PC-9 (cell line): Measurements from ENCODE around the gene CHTF18.

Experiments
- EZH2 ChIP-seq: fragments of 200-600 bp; sonication (generic); IDR thresholded peaks from 2 replicates; pipeline ENCODE4 v1.8.0; 2017; ENCODE audit warnings: antibody characterized with exemption, low read depth
- TF ChIP-seq, protein P1 (sequence below): fragments of 200-600 bp; sonication (generic); conservative IDR thresholded peaks from 2 replicates; pipeline ENCODE4 v1.6.1; 2017; ENCODE audit warnings: mixed run types, antibody characterized with exemption, mild to moderate bottlenecking, moderate library complexity

DNA sequence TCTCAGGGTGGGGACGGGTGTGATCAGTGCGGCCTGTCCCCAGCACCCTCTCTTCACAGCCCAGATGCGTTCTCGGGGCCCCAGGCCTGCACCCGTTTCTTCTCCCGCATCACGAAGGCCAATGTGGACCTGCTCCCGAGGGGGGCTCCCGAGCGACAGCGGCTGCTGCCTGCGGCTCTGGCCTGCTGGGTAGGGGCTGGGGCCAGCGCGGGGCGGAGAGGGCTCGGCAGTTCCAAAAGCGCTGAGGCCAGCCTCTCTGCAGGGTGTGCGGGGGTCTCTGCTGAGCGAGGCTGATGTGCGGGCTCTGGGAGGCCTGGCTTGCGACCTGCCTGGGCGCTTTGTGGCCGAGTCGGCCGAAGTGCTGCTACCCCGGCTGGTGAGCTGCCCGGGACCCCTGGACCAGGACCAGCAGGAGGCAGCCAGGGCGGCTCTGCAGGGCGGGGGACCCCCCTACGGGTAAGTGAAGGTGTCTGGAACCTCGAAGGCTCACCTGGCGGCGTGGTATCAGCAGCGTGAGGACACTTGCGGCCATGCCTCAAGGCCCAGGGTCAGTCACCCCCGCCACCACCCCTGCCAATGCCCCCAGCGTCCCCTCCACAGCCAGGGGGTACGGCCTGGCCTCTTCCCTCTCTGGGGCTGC is 23.5 kb upstream of the CHTF18 start:
- TF ChIP-seq, protein P1, sequence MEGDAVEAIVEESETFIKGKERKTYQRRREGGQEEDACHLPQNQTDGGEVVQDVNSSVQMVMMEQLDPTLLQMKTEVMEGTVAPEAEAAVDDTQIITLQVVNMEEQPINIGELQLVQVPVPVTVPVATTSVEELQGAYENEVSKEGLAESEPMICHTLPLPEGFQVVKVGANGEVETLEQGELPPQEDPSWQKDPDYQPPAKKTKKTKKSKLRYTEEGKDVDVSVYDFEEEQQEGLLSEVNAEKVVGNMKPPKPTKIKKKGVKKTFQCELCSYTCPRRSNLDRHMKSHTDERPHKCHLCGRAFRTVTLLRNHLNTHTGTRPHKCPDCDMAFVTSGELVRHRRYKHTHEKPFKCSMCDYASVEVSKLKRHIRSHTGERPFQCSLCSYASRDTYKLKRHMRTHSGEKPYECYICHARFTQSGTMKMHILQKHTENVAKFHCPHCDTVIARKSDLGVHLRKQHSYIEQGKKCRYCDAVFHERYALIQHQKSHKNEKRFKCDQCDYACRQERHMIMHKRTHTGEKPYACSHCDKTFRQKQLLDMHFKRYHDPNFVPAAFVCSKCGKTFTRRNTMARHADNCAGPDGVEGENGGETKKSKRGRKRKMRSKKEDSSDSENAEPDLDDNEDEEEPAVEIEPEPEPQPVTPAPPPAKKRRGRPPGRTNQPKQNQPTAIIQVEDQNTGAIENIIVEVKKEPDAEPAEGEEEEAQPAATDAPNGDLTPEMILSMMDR, result no peak
- TF ChIP-seq EZH2, result no peak
